Measurements from ENCODE around the gene ME3.
"Not testable (repeated sequence)": the region's sequence is repeated elsewhere in the genome, so short reads cannot be mapped to it uniquely, and the experiment has no call there.

ME3 gene

GRCh38 chr11:86569109-86569508 lies 103.3 kb downstream of the ME3 start:
- no peak for DNase-seq
- H3K36me3 ChIP-seq (ENCODE audit: control insufficient read depth, insufficient read depth, low read length), result no peaks in the 10 kb centered on the region
- H3K9ac ChIP-seq (ENCODE audit: low read length), result no peak overlapping the region
- no peak overlapping the region for H2AK5ac ChIP-seq (ENCODE audit: low read length)
- H3K79me2 ChIP-seq (ENCODE audit: control insufficient read depth, insufficient read depth, low read length), result no peaks in the 10 kb centered on the region
- no peak overlapping the region for H3K27ac ChIP-seq (ENCODE audit: low read depth, low read length)
- no peak overlapping the region for H3K4ac ChIP-seq (ENCODE audit: low read depth, low read length)
- H4K8ac ChIP-seq (ENCODE audit: low read depth, low read length), result no peak overlapping the region
- no peak overlapping the region for H3K4me2 ChIP-seq (ENCODE audit: low read length)
- no peak overlapping the region for H3K23ac ChIP-seq (ENCODE audit: low read length)
- no peak overlapping the region for H2BK15ac ChIP-seq (replicated peaks; ENCODE audit: low read depth)
- H2BK5ac ChIP-seq (ENCODE audit: low read length), result no peak overlapping the region
- H3K27me3 ChIP-seq (ENCODE audit: insufficient read depth, low read length, poor library complexity), result no peaks in the 10 kb centered on the region
- H3K79me1 ChIP-seq (ENCODE audit: low read length), result no peaks in the 10 kb centered on the region
- H3K4me3 ChIP-seq (ENCODE audit: low read length), result no peak overlapping the region
- peak overlapping the region; percentile 15 for H3K56ac ChIP-seq (ENCODE audit: low read length)
- no peak overlapping the region for H4K5ac ChIP-seq (ENCODE audit: low read length)
- no peaks in the 10 kb centered on the region for H3K4me1 ChIP-seq (ENCODE audit: control insufficient read depth, low read depth, low read length)
- no peak overlapping the region for H3K18ac ChIP-seq (ENCODE audit: low read length)
- H2BK120ac ChIP-seq (ENCODE audit: low read depth, low read length), result no peak overlapping the region
- WGBS (ENCODE audit: extremely low coverage, insufficient coverage, low lambda C conversion rate), result no CpG with 5 or more reads among the region's 7 CpGs

GRCh38 chr11:86565801-86566312 lies 106.6 kb downstream of the ME3 start:
- H3K4me1 ChIP-seq (ENCODE audit: control insufficient read depth, low read depth, low read length), result no peaks in the 10 kb centered on the region
- H3K79me2 ChIP-seq (ENCODE audit: control insufficient read depth, insufficient read depth, low read length), result no peaks in the 10 kb centered on the region

GRCh38 chr11:86565388-86565787 lies 107.0 kb downstream of the ME3 start:
- no peak for DNase-seq
- Histone ChIP-seq H3K4ac (ENCODE audit: low read depth, low read length) (no peak overlapping the region), H3K4me3 (ENCODE audit: low read length) (no peak overlapping the region), H3K79me1 (ENCODE audit: low read length) (no peaks in the 10 kb centered on the region), H3K23ac (ENCODE audit: low read length) (no peak overlapping the region), H3K79me2 (ENCODE audit: control insufficient read depth, insufficient read depth, low read length) (no peaks in the 10 kb centered on the region), H3K4me1 (ENCODE audit: control insufficient read depth, low read depth, low read length) (no peaks in the 10 kb centered on the region), H3K27ac (ENCODE audit: low read depth, low read length) (no peak overlapping the region), H2BK120ac (ENCODE audit: low read depth, low read length) (no peak overlapping the region), H2BK15ac (replicated peaks; ENCODE audit: low read depth) (no peak overlapping the region), H2AK5ac (ENCODE audit: low read length) (no peak overlapping the region), H3K9ac (ENCODE audit: low read length) (no peak overlapping the region), H2BK5ac (ENCODE audit: low read length) (no peak overlapping the region), H3K56ac (ENCODE audit: low read length) (no peak overlapping the region), H3K27me3 (ENCODE audit: insufficient read depth, low read length, poor library complexity) (no peaks in the 10 kb centered on the region), H4K5ac (ENCODE audit: low read length) (no peak overlapping the region), H3K36me3 (ENCODE audit: control insufficient read depth, insufficient read depth, low read length) (no peaks in the 10 kb centered on the region), H3K4me2 (ENCODE audit: low read length) (no peak overlapping the region), H4K8ac (ENCODE audit: low read depth, low read length) (no peak overlapping the region), H3K18ac (ENCODE audit: low read length) (no peak overlapping the region)
- no CpG with 5 or more reads among the region's 1 CpG for WGBS (ENCODE audit: extremely low coverage, insufficient coverage, low lambda C conversion rate)

More at GRCh38 chr11:86565801-86566312, 106.6 kb downstream of the ME3 start:
- H4K5ac ChIP-seq (ENCODE audit: low read length), result no peak overlapping the region
- H3K4me2 ChIP-seq (ENCODE audit: low read length), result no peak overlapping the region
- H3K23ac ChIP-seq (ENCODE audit: low read length), result peak overlapping the region; percentile 73
- no peaks in the 10 kb centered on the region for H3K79me1 ChIP-seq (ENCODE audit: low read length)
- no CpG with 5 or more reads among the region's 2 CpGs for WGBS (ENCODE audit: extremely low coverage, insufficient coverage, low lambda C conversion rate)
- H3K56ac ChIP-seq (ENCODE audit: low read length), result no peak overlapping the region
- H3K36me3 ChIP-seq (ENCODE audit: control insufficient read depth, insufficient read depth, low read length), result no peaks in the 10 kb centered on the region
- H2BK120ac ChIP-seq (ENCODE audit: low read depth, low read length), result no peak overlapping the region
- no peak overlapping the region for H3K4me3 ChIP-seq (ENCODE audit: low read length)
- no peak overlapping the region for H3K9ac ChIP-seq (ENCODE audit: low read length)
- no peak overlapping the region for H4K8ac ChIP-seq (ENCODE audit: low read depth, low read length)
- no peak overlapping the region for H2AK5ac ChIP-seq (ENCODE audit: low read length)
- H2BK15ac ChIP-seq (replicated peaks; ENCODE audit: low read depth), result no peak overlapping the region
- H3K27me3 ChIP-seq (ENCODE audit: insufficient read depth, low read length, poor library complexity), result no peaks in the 10 kb centered on the region
- no peak for DNase-seq
- no peak overlapping the region for H3K18ac ChIP-seq (ENCODE audit: low read length)
- no peak overlapping the region for H3K27ac ChIP-seq (ENCODE audit: low read depth, low read length)
- no peak overlapping the region for H2BK5ac ChIP-seq (ENCODE audit: low read length)
- no peak overlapping the region for H3K4ac ChIP-seq (ENCODE audit: low read depth, low read length)

GRCh38 chr11:86562842-86563241 lies 109.6 kb downstream of the ME3 start:
- H3K4me2 ChIP-seq (ENCODE audit: low read length); H3K27ac ChIP-seq (ENCODE audit: low read depth, low read length); H3K4me3 ChIP-seq (ENCODE audit: low read length); H3K4me1 ChIP-seq (ENCODE audit: control insufficient read depth, low read depth, low read length); H3K4ac ChIP-seq (ENCODE audit: low read depth, low read length); H3K79me2 ChIP-seq (ENCODE audit: control insufficient read depth, insufficient read depth, low read length); H4K8ac ChIP-seq (ENCODE audit: low read depth, low read length); H2BK15ac ChIP-seq (replicated peaks; ENCODE audit: low read depth); H3K36me3 ChIP-seq (ENCODE audit: control insufficient read depth, insufficient read depth, low read length); DNase-seq; H2AK5ac ChIP-seq (ENCODE audit: low read length); H2BK5ac ChIP-seq (ENCODE audit: low read length); H4K5ac ChIP-seq (ENCODE audit: low read length); H3K9ac ChIP-seq (ENCODE audit: low read length); H3K23ac ChIP-seq (ENCODE audit: low read length); H2BK120ac ChIP-seq (ENCODE audit: low read depth, low read length); H3K79me1 ChIP-seq (ENCODE audit: low read length); H3K18ac ChIP-seq (ENCODE audit: low read length); H3K27me3 ChIP-seq (ENCODE audit: insufficient read depth, low read length, poor library complexity); H3K56ac ChIP-seq (ENCODE audit: low read length): not testable (repeated sequence)
- WGBS (ENCODE audit: extremely low coverage, insufficient coverage, low lambda C conversion rate), result no CpG with 5 or more reads among the region's 2 CpGs

GRCh38 chr11:86559311-86559945 lies 113.0 kb downstream of the ME3 start:
- Histone ChIP-seq H2BK5ac (ENCODE audit: low read length) (no peak overlapping the region), H3K9ac (ENCODE audit: low read length) (no peak overlapping the region), H2AK5ac (ENCODE audit: low read length) (no peak overlapping the region), H3K79me1 (ENCODE audit: low read length) (no peaks in the 10 kb centered on the region), H3K27me3 (ENCODE audit: insufficient read depth, low read length, poor library complexity) (no peaks in the 10 kb centered on the region), H3K18ac (ENCODE audit: low read length) (no peak overlapping the region), H3K4me2 (ENCODE audit: low read length) (no peak overlapping the region), H2BK15ac (replicated peaks; ENCODE audit: low read depth) (no peak overlapping the region), H3K4me1 (ENCODE audit: control insufficient read depth, low read depth, low read length) (peaks cover 5% of the 10 kb centered on the region), H3K27ac (ENCODE audit: low read depth, low read length) (no peak overlapping the region), H4K8ac (ENCODE audit: low read depth, low read length) (no peak overlapping the region), H2BK120ac (ENCODE audit: low read depth, low read length) (no peak overlapping the region), H3K4me3 (ENCODE audit: low read length) (no peak overlapping the region), H3K56ac (ENCODE audit: low read length) (peak overlapping the region; percentile 57), H4K5ac (ENCODE audit: low read length) (no peak overlapping the region), H3K4ac (ENCODE audit: low read depth, low read length) (no peak overlapping the region), H3K36me3 (ENCODE audit: control insufficient read depth, insufficient read depth, low read length) (no peaks in the 10 kb centered on the region), H3K23ac (ENCODE audit: low read length) (peak overlapping the region; percentile 74), H3K79me2 (ENCODE audit: control insufficient read depth, insufficient read depth, low read length) (no peaks in the 10 kb centered on the region)
- no CpG with 5 or more reads among the region's 7 CpGs for WGBS (ENCODE audit: extremely low coverage, insufficient coverage, low lambda C conversion rate)
- peak; percentile 85 for DNase-seq

- Histone ChIP-seq H2BK15ac (replicated peaks; ENCODE audit: low read depth) (no peak overlapping the region), H4K8ac (ENCODE audit: low read depth, low read length) (no peak overlapping the region), H3K4me2 (ENCODE audit: low read length) (no peak overlapping the region), H4K5ac (ENCODE audit: low read length) (no peak overlapping the region), H3K18ac (ENCODE audit: low read length) (peak overlapping the region; percentile 6), H3K4me3 (ENCODE audit: low read length) (no peak overlapping the region), H3K4ac (ENCODE audit: low read depth, low read length) (no peak overlapping the region), H3K23ac (ENCODE audit: low read length) (no peak overlapping the region), H3K27me3 (ENCODE audit: insufficient read depth, low read length, poor library complexity) (no peaks in the 10 kb centered on the region), H2BK5ac (ENCODE audit: low read length) (no peak overlapping the region), H3K79me1 (ENCODE audit: low read length) (no peaks in the 10 kb centered on the region), H2BK120ac (ENCODE audit: low read depth, low read length) (no peak overlapping the region), H3K56ac (ENCODE audit: low read length) (peak overlapping the region; percentile 57), H3K36me3 (ENCODE audit: control insufficient read depth, insufficient read depth, low read length) (no peaks in the 10 kb centered on the region), H3K27ac (ENCODE audit: low read depth, low read length) (no peak overlapping the region), H3K9ac (ENCODE audit: low read length) (no peak overlapping the region), H3K79me2 (ENCODE audit: control insufficient read depth, insufficient read depth, low read length) (no peaks in the 10 kb centered on the region), H2AK5ac (ENCODE audit: low read length) (no peak overlapping the region), H3K4me1 (ENCODE audit: control insufficient read depth, low read depth, low read length) (peaks cover 5% of the 10 kb centered on the region)
- no CpG with 5 or more reads among the region's 2 CpGs for WGBS (ENCODE audit: extremely low coverage, insufficient coverage, low lambda C conversion rate)
- DNase-seq, result no peak
Measured at GRCh38 chr11:86558841-86559240, 113.6 kb downstream of the ME3 start.

Data from mesendoderm (in vitro differentiated cells).